ENCODE results near the gene PODXL2.

Gene PODXL2

DNA sequence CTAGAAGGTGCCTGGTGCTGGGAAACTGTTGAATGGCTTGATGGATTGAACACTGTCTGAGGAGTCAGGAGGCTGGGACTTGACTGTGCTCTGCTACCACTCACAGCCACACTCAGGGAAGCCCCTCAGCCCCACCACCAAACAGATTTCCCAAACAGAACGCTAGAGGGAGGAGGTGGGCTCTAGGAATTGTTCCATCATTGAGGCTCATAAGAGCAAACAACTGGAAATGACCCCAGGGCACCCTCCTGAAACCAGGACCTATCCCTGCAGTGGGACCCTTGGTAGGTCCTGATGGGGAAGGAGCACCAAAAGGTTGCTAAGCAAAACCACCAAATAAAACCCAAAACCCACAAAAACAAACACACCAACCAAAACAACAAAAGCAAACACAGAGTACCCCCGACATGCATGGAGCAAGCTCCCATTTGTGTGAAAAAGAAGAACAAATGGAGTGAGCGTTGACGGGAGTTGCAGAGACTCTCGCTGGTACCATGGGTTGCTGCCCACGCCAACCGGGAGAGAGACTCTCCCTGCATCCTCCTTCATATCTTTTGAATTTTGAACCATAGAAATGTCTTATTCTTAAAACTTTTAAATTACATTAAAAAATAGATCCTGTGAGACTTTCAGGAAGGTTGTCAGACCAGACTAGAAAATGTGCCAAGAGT, 89.4 kb downstream of the PODXL2 start:
- FAIRE-seq: no peak
- no peak for DNase-seq (ENCODE audit: insufficient read length, low spot score)

DNA sequence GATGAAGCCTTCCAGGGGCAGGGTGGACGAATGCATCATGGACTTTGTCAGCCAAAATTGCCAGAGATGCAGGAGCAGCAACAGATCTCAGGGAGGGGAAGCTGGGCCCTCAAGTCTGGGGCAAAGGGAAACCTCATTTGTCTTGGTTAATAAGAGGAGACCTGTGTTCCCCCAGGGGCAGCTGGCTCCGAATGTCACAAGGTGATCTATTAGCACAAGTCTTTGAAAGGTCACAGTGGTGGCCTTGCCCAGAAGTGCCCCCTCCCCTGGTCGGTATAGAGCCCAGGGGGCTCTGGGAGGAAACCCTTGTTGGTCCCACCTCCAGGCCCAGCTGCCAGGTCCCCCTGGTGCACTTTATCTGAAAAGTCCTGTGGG, 89.9 kb downstream of the PODXL2 start:
- DNase-seq (ENCODE audit: insufficient read length, low spot score) (no peak), FAIRE-seq (no peak)

- DNase-seq (ENCODE audit: insufficient read length, low spot score) (no peak), FAIRE-seq (no peak)
These were observed 90.4 kb downstream of the PODXL2 start for GRCh38 chr3:127719369-127719768.

- DNase-seq (ENCODE audit: insufficient read length, low spot score): no peak
- no peak for FAIRE-seq
These were observed 91.3 kb downstream of the PODXL2 start for GRCh38 chr3:127720161-127720823.

DNA sequence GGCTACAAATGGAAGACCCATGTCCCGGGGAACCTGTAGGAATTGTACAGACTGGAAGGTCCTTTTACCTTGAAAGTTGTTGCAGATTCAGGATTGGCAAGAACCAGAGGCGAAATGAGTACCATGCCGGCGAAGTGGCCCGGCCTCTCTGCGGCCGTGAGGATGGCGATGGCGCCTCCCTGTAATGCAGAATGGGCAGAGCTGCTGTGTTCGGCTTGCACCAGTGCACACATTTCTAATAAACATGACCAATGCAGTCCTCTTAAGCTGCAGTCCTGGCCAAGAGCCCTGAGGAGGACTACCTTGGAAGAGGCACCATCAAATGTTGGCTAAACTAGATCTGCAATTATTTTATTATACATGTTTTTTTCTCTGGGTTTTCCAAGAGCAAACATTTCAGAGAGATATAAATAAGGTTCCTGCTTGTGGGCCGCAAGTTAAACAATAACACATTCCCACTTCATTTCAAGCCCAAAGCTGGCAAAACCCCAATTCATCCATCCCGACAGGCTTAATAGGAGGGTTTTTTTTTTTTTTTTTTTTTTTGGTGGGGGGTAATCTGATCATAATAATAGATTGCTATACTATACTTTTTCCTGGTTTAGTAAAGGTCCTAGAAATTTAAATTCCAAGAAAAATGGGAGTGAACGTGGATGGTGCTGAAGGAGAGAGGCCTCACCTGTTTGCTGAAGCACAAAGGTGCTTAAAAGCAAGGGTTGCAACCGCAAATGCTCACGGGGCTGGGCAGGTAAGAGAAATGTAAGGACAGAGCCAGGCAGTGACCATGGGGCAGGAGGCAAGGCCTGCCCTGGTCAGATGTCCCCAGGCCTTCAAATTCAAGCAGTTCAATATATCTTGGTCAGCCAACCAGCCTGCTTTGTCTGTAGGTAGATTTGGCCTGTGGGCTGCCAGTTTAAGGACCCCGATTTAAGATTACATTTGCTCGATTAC, 92.3 kb downstream of the PODXL2 start:
- DNase-seq (ENCODE audit: insufficient read length, low spot score) (no peak), FAIRE-seq (no peak)

DNA sequence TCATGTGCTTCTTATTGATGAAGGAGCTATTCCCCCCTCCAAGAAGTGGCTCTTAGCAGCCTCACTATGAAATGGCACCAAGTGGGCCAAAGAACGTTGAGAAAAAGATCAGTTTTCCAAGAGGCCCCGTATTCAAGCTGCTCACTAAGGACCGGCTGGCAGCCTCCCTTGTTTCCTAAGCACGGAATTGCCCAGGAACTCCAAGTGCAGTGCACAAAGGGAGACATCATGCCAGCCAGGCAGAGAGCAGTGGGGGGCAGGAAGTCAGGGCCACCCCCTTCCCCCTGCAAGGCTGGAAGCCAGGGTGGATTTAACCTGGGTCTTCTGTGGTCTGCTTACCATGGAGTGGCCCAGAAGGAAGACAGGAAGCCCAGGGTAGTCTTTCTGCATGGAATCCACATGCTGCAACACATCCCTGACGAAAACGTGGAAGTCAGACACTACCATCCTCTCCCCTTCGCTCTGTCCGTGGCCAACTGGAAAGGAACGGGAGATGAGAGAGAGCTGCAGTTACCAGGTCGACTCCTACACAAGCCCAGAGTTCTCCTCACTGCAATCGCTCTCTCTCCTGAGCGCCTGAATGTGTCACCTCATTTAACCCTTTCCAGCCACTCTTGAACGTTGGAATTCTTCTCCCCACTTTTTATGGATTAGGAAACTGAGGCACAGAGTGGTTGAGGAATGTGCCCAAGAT, 93.3 kb downstream of the PODXL2 start:
- FAIRE-seq (no peak), DNase-seq (ENCODE audit: insufficient read length, low spot score) (no peak)
